ENCODE measurements around the gene TWIST1.

Gene TWIST1

DNA sequence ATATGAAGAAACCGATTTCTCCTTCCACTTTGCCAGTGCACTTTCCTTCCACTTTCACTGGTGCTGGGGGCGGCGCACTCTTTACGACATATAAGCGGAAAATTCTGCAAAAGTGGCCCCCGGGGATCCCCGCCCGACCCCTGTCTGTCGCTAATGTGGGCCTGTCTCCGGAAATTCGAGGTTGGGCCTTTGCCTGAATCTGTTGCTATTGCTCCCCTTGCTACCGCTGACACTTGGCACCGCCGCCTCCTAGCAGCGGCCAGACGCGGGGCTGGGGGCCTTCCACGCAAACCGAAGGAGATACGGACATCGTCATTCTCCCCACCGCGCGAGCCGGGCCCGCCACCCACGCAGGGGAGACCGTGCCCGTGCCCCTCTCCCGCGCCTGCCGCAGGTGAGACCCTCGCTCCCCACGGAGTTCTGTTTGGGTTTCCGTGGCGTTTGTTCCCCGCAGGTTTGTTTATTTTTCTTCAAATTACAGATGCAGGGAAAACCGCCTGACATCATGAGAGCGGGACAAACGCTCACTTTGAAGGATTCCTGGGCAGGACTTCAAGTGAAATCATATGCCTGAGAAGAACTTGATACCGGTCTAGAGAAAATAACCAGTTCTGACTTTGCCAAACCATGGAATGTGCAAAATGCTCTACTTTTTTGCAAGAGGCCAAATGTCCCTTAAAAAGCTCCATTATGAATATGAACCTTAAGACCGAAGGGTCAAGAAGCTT, 5.0 kb downstream of the TWIST1 start:
- no peak for DNase-seq

DNA sequence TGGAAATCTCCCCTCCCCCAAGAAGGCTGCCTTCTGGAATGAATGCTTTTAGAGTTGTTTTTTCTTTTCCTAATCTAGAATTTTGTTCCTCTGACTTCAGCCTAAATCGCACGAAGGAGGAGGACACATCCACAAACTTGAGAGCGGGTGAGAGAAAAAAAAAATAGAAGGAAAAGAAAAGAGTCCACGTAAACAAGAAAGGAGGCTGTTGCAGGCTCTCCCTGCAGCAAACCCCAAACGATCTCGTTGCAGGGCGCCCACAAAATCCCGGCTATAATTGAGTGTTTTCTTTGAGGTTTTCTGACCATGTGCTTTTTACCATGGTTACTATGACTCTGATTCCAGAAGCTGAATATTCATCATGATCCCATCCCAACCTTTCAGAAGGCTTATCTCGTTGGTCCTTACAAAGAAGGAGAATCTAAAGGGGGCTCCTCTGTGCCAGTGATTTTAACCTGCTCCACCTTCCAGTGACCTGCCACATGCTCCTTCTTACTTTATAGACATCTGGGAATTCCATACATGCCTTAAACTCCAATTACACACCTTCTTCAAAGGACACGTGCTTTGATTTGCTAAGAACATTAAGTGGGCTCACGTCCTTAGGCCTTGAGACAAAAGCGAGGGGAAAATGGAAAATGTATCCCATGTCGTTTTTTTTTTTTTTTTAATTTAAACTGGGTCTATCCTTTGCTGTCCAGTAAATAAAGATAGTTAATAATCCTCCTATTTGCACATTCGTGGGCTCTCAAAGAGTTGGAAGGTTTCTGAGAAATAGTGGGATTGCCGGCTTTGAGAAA, 5.8 kb downstream of the TWIST1 start:
- DNase-seq: no peak

DNA sequence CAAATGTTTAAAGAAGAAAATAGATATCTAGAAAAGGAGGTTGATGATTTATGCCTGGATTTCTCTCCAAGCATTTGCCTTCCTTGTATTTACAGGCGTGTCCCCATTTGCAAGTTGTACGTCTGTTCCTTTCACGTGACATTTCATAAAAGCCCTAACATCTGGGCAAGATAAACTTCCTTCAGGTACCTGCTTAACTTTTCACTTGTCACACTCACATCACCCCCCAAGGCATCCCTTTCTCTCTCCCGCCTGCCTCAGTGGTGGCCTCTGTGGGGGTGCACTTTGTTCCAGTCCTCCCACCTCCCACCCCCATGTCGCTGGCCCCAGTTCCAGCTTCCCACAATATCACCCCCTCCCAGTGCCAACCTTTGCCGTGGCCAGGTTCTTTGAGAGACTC, 6.7 kb downstream of the TWIST1 start:
- DNase-seq: no peak

DNA sequence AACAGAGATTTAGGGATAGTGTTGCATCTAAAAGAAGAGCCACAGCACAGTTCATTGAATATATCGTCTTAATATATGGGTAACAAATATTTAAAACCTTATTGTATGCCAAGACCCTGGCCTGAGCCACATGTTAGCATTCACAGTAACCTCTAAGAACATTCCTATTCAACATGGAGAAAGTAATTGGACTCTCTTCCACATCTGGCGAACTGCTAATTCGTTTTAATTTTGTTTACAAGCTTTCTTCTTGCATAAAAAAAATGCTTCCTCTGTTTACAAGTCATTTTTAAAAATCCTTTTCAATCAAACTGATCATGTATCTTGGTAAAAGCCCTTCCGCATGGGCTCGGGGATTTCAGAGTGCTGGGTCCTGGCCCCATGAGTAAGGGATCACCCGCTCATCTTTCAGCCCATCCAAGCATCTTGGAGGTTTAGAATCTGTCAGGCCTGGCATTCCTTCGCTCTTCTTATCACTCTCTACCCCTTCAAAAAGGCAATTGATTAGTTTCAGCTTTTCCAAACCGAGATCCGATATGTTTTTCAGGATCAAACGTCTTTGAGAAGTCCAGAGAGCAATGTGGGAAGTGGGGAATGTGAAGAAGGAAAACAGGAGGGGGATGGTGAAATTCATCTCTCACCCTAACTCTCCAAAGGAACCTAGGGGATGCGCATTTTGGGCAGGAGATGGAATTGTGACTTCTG, 7.3 kb downstream of the TWIST1 start:
- DNase-seq: no peak

GRCh38 chr7:19109000-19109946, 8.2 kb downstream of the TWIST1 start:
- no peak for DNase-seq

GRCh38 chr7:19107356-19108146, 9.9 kb downstream of the TWIST1 start:
- DNase-seq: no peak

DNA sequence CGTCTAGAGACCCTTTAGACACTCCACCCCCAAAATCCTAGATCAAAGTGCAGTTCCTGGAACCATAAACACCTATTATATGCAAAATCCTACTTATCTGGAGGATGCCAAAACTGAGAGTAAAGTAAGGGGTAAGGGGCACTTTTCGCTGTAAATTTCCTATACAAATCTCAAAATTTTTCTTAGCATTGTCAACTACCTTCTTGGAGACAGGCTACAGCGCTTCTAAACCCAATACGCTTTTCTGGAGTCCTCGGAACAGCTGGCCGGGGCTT, 10.4 kb downstream of the TWIST1 start:
- no peak for DNase-seq

DNA sequence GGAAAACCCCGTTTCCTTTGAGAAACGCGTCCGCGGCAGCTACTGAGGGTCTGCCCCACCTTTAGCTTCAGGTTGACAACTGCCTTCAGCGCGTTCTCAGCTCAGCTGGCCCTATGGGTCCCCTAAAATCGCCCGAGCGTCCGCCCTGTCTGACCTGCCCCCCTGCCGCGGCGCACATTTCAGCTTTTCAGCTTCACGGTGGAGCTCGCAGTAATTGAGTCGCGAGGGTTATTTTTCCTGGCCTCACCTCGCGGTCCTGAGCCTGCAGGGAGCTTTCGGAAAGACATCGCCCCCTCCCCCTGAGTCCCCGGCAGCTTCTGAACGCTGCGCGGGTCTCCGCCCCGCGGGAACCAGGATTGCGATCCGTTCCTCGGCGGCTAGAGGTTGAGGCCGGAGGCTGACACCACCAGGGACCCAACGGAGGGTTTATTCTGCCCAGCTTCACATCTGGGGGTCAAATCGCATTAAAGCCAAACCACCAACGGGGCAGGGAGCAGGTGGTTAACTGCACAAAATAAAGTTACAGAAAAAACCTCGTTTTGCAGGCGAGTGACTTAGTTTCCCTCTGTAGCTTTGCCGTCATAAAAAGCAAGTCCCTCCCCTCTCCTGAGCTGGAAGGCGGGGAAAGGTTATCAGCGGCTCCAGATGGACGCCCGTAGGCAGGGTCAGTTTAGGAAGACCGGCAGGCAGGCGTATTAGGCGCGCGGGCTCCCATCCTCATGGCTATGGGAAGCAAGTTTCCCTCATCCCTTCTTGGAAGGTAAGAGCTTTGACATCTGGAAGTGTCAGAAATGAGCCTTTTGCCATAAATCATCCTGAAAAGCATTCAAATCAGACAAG, 11.0 kb downstream of the TWIST1 start:
- DNase-seq: no peak

DNA sequence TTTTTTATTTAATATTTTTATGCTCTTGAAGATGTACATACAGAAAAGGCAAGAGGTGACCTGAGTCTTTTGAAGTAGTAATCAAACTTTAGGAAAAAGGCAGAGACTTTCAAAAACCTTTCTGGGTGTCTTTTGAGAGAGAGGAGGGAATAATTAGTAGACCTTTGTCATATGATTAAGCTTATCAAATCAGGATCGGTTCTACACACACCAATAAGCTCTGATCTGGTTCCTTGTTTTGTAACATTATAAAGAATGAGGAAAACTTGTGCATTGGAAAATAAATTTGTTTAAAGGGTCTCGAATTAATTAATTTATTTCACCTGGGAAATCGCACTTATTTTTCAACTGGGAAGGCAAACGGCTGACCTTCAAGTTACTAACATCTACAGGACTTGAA, 11.9 kb downstream of the TWIST1 start:
- no peak for DNase-seq

DNA sequence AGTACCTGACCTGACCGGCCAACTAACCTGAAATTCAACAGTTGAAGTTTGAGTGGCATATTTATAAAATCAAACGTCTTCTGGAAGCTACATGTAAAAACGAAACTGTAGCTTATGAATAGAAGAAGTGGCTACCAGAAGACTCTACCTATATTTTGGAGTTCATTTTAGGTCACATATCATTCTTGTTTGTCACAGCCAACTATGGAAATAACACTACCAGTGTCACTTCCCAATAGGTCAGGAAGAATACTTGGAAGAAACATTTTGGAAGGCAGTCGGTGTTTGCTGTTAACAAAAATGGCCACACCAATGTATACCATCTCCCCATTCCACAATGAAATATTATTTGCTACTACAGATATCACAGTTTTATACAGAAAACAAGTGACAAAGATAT, 12.6 kb downstream of the TWIST1 start:
- DNase-seq: no peak

GRCh38 chr7:19102884-19103283, 14.6 kb downstream of the TWIST1 start:
- no peak for DNase-seq

- DNase-seq: no peak
Measured at GRCh38 chr7:19101909-19102308, 15.5 kb downstream of the TWIST1 start.

GRCh38 chr7:19101472-19101871, 16.0 kb downstream of the TWIST1 start:
- no peak for DNase-seq

- DNase-seq: no peak
Measured at GRCh38 chr7:19099924-19100323, 17.5 kb downstream of the TWIST1 start.

DNA sequence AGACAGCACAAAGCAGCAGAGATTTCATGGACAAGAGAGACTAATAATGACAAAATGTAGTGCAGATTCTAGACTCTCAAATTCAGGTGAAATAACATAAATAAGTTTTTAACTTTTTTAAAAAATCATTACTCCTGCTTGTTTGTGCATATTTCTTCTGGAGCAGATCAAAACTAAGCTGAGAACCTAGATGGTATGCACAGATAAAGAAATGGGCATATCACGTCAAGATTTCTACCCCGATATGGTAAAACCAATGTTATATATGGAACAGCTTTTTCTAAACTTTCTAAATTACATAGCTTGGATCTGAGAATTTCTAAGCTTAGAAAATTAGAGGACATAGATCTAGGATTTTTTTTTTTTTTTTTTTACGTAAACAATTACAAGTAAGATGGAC, 18.2 kb downstream of the TWIST1 start:
- DNase-seq: no peak

GRCh38 chr7:19098510-19098909, 18.9 kb downstream of the TWIST1 start:
- DNase-seq: no peak

- DNase-seq: no peak
Measured at GRCh38 chr7:19097165-19098055, 20.0 kb downstream of the TWIST1 start.

GRCh38 chr7:19095353-19095860, 22.0 kb downstream of the TWIST1 start:
- no peak for DNase-seq

DNA sequence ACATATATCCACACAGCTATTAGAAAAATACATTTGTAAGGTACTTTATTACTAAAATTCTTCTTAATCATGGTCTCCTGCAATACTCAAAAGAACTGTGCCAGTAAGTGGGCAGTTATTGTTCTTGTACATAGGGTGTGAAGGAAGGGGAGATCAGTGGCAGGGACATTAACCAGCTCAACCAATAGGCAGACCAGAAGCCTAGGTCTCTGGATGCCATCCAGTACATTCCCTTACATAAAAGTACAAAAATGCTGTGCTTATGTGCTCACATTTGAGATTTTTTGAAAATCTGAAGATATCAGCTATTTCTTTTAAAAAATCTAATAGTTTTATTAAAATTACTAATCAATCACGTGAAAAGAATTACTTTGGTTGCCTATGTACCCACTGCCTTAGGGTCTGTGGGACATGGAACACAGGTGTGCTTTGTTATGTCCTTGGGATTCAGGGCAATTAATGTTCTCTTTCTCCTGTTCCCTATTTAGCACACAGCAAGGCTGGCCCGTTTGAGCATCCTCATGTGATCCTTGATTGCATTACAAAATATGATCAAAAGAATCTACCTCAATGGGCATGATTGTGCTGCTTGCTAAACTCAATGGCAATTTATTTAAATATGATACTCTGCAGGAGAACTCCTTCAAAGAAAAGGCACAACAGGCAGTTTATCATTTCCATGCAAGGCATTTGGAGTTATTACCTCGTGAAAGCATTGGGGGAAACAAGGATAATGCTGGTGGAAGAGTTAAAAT, 22.7 kb downstream of the TWIST1 start:
- no peak for DNase-seq
